HG03575 (cell line): ENCODE measurements around the gene KDR.

Source experiments
- ATAC-seq: cut with Tn5 transposase; IDR thresholded peaks from one replicate; pipeline ENCODE4 v1.9.1; 2021; ENCODE audit not compliant: unreplicated experiment, insufficient number of reproducible peaks, low FRiP score; ENCODE audit errors: extremely low read depth

The KDR gene

GRCh38 chr4:55038176-55038890 is 87.1 kb downstream of the KDR start:
- ATAC-seq: no peak

- no peak for ATAC-seq
Measured at GRCh38 chr4:55037728-55038127, 87.7 kb downstream of the KDR start.

- no peak for ATAC-seq
Measured at GRCh38 chr4:55036405-55036804, 89.0 kb downstream of the KDR start.

GRCh38 chr4:55035892-55036291 is 89.5 kb downstream of the KDR start:
- no peak for ATAC-seq

- no peak for ATAC-seq
Measured at GRCh38 chr4:55033296-55033695, 92.1 kb downstream of the KDR start.

GRCh38 chr4:55032788-55033187 is 92.6 kb downstream of the KDR start:
- no peak for ATAC-seq

- ATAC-seq: no peak
Measured at GRCh38 chr4:55032179-55032578, 93.2 kb downstream of the KDR start.

GRCh38 chr4:55031158-55031557 is 94.2 kb downstream of the KDR start:
- ATAC-seq: no peak

- no peak for ATAC-seq
Measured at GRCh38 chr4:55030589-55030988, 94.8 kb downstream of the KDR start.

GRCh38 chr4:55029821-55030503 is 95.4 kb downstream of the KDR start:
- no peak for ATAC-seq

GRCh38 chr4:55029321-55029720 is 96.1 kb downstream of the KDR start:
- no peak for ATAC-seq
